Neural cell (in vitro differentiated cells): Measurements from ENCODE around the gene MAEA. TPM values are rescaled to one million over a fixed set of nuclear protein-coding genes. Genes with fewer than 3 reads are reported as not detected.

Experiments used
- H2AFZ ChIP-seq: fragments of 200-600, 300-800 bp; sonication (generic), shearing (Covaris generic); 2 replicates; pipeline ENCODE4 v1.6.0; 2014; ENCODE audit warnings: low read depth, mild to moderate bottlenecking, antibody characterized with exemption, low read length, moderate library complexity
- H3F3A ChIP-seq: fragments of 200-600 bp; shearing (Covaris generic); 2 replicates; pipeline ENCODE4 v1.6.1; 2016; ENCODE audit warnings: mild to moderate bottlenecking, moderate library complexity, mixed read lengths, antibody characterized with exemption, low read length; ENCODE audit not compliant: insufficient read depth, poor library complexity, severe bottlenecking
- H3K27ac ChIP-seq: fragments of 200-600, 300-800 bp; sonication (generic), shearing (Covaris generic); 2 replicates; pipeline ENCODE4 v1.5.1; 2014; ENCODE audit warnings: mild to moderate bottlenecking, low read length, moderate library complexity
- H3K27me3 ChIP-seq: fragments of 300-800, 200-600 bp; sonication (generic), shearing (Covaris generic); 2 replicates; pipeline ENCODE4 v1.6.0; 2014; ENCODE audit warnings: mild to moderate bottlenecking, low read depth, low read length, moderate library complexity; ENCODE audit not compliant: insufficient read depth
- H3K36me3 ChIP-seq: fragments of 300-800, 200-600 bp; sonication (generic), shearing (Covaris generic); 2 replicates; pipeline ENCODE4 v1.5.1; 2014; ENCODE audit warnings: mild to moderate bottlenecking, antibody characterized with exemption, low read length, moderate library complexity; ENCODE audit not compliant: insufficient read depth
- H3K4me2 ChIP-seq: fragments of 300-800, 200-600 bp; sonication (generic), shearing (Covaris generic); 2 replicates; pipeline ENCODE4 v1.6.0; 2014; ENCODE audit warnings: mild to moderate bottlenecking, low read length
- H3K4me3 ChIP-seq: fragments of 300-800, 200-600 bp; sonication (generic), shearing (Covaris generic); 2 replicates; pipeline ENCODE4 v1.5.1; 2014; ENCODE audit warnings: mild to moderate bottlenecking, low read length, moderate library complexity
- H3K79me2 ChIP-seq: fragments of 200-600 bp; shearing (Covaris generic); replicated peaks from 2 replicates; pipeline ENCODE4 v1.6.0; 2014; ENCODE audit warnings: mild to moderate bottlenecking, low read length, moderate library complexity; ENCODE audit not compliant: insufficient read depth
- H3K9ac ChIP-seq: fragments of 300-800, 200-600 bp; sonication (generic), shearing (Covaris generic); 2 replicates; pipeline ENCODE4 v1.6.1; 2016; ENCODE audit warnings: mild to moderate bottlenecking, low read length, mixed read lengths
- H3K9me2 ChIP-seq: fragments of 200-600 bp; shearing (Covaris generic); 2 replicates; pipeline ENCODE4 v1.6.1; 2016; ENCODE audit warnings: mild to moderate bottlenecking, low read length, mixed read lengths; ENCODE audit not compliant: insufficient read depth
- H3K9me3 ChIP-seq: fragments of 200-600, 300-800 bp; sonication (generic), shearing (Covaris generic); 2 replicates; pipeline ENCODE4 v1.6.1; 2016; ENCODE audit warnings: mild to moderate bottlenecking, mixed run types, low read length, moderate library complexity, mixed read lengths
- H4K20me1 ChIP-seq: fragments of 200-600 bp; shearing (Covaris generic); 2 replicates; pipeline ENCODE4 v1.6.1; 2016; ENCODE audit warnings: mild to moderate bottlenecking, mixed run types; ENCODE audit not compliant: insufficient read depth
- CTCF ChIP-seq: fragments of 450-650 bp; IDR thresholded peaks from 2 replicates; pipeline ENCODE4 v1.5.1; 2014; ENCODE audit warnings: antibody characterized with exemption, mild to moderate bottlenecking, moderate library complexity; ENCODE audit not compliant: poor library complexity, severe bottlenecking
- EP300 ChIP-seq: fragments of 450-650 bp; conservative IDR thresholded peaks from 2 replicates; pipeline ENCODE4 v1.6.1; 2014; ENCODE audit warnings: antibody characterized with exemption, mild to moderate bottlenecking, moderate library complexity; ENCODE audit not compliant: poor library complexity, severe bottlenecking
- EZH2 ChIP-seq: fragments of 200-600, 300-800 bp; shearing (Covaris generic), sonication (generic); IDR thresholded peaks from 2 replicates; pipeline ENCODE4 v1.6.1; 2014; ENCODE audit warnings: antibody characterized with exemption, low read length, borderline replicate concordance, mild to moderate bottlenecking; ENCODE audit not compliant: insufficient read depth, poor library complexity, severe bottlenecking
- MXI1 ChIP-seq: fragments of 450-650 bp; conservative IDR thresholded peaks from 2 replicates; pipeline ENCODE4 v1.6.1; 2014; ENCODE audit warnings: antibody characterized with exemption, mild to moderate bottlenecking; ENCODE audit not compliant: poor library complexity, severe bottlenecking
- POLR2AphosphoS5 ChIP-seq: IDR thresholded peaks from 2 replicates; pipeline ENCODE4 v1.6.1; 2012
- RAD21 ChIP-seq: fragments of 450-650 bp; conservative IDR thresholded peaks from 2 replicates; pipeline ENCODE4 v1.6.1; 2014; ENCODE audit warnings: antibody characterized with exemption, mild to moderate bottlenecking, moderate library complexity
- SMC3 ChIP-seq: fragments of 450-650 bp; conservative IDR thresholded peaks from 2 replicates; pipeline ENCODE4 v1.6.1; 2014; ENCODE audit warnings: antibody characterized with exemption, mild to moderate bottlenecking, moderate library complexity; ENCODE audit not compliant: poor library complexity
- TAF1 ChIP-seq: IDR thresholded peaks from 2 replicates; pipeline ENCODE4 v1.6.1; 2012; ENCODE audit warnings: low read depth
- polyA plus RNA-seq: library from polyadenylated mRNA; depleted of rRNA; stranded (reverse); fragments of >200 nt; gene quantifications from 2 replicates; pipeline ENCODE4 v1.2.3, GENCODE V29; 2014
- TF ChIP-seq, protein P1 (sequence below): IDR thresholded peaks from 2 replicates; pipeline ENCODE4 v1.6.1; 2012; ENCODE audit warnings: borderline replicate concordance

Gene MAEA
- polyA plus RNA-seq, 1 donor from 2014 or later: 106 TPM

GRCh38 chr4:1264942-1265341 is 24.7 kb upstream of the MAEA start:
- H3K9me3 ChIP-seq: peaks cover 8% of the 10 kb centered on the region
- H4K20me1 ChIP-seq: no peaks in the 10 kb centered on the region
- no peak overlapping the region for H3K27ac ChIP-seq
- no peak for TF ChIP-seq CTCF
- no peak for TF ChIP-seq MXI1
- TF ChIP-seq RAD21: no peak
- no peak for TF ChIP-seq SMC3
- TF ChIP-seq POLR2AphosphoS5: no peak
- no peak for TF ChIP-seq EP300
- no peak for TF ChIP-seq TAF1
- no peak for TF ChIP-seq EZH2
- TF ChIP-seq, protein P1, sequence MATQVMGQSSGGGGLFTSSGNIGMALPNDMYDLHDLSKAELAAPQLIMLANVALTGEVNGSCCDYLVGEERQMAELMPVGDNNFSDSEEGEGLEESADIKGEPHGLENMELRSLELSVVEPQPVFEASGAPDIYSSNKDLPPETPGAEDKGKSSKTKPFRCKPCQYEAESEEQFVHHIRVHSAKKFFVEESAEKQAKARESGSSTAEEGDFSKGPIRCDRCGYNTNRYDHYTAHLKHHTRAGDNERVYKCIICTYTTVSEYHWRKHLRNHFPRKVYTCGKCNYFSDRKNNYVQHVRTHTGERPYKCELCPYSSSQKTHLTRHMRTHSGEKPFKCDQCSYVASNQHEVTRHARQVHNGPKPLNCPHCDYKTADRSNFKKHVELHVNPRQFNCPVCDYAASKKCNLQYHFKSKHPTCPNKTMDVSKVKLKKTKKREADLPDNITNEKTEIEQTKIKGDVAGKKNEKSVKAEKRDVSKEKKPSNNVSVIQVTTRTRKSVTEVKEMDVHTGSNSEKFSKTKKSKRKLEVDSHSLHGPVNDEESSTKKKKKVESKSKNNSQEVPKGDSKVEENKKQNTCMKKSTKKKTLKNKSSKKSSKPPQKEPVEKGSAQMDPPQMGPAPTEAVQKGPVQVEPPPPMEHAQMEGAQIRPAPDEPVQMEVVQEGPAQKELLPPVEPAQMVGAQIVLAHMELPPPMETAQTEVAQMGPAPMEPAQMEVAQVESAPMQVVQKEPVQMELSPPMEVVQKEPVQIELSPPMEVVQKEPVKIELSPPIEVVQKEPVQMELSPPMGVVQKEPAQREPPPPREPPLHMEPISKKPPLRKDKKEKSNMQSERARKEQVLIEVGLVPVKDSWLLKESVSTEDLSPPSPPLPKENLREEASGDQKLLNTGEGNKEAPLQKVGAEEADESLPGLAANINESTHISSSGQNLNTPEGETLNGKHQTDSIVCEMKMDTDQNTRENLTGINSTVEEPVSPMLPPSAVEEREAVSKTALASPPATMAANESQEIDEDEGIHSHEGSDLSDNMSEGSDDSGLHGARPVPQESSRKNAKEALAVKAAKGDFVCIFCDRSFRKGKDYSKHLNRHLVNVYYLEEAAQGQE: no peak
- no peak overlapping the region for H3K9ac ChIP-seq
- H3K27me3 ChIP-seq: no peaks in the 10 kb centered on the region
- no peaks in the 10 kb centered on the region for H3K36me3 ChIP-seq
- H3K4me3 ChIP-seq: no peak overlapping the region
- H2AFZ ChIP-seq: no peak overlapping the region
- no peaks in the 10 kb centered on the region for H3K9me2 ChIP-seq
- no peaks in the 10 kb centered on the region for H3K79me2 ChIP-seq
- no peaks in the 10 kb centered on the region for H3F3A ChIP-seq
- no peak overlapping the region for H3K4me2 ChIP-seq

DNA sequence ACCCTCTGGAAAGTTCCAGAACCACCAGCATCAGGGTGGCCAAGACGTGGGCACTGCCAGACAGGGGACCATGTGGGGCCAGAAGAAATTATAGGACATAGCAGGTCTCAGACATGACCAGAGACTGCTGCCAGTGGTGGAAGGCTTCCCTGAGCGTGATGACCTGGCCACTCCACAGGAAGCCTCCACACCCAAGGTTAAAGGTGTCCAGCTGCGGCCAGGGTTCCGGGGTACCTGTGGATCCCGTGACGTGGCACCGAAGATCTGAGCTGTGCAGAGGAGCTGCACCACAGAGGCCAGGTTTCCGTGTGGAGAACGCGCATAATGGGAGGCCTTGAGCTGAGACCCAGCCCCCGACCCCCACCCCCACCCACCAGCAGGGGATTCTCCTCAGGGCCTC is 24.3 kb upstream of the MAEA start:
- TF ChIP-seq, protein P1: no peak
- TF ChIP-seq POLR2AphosphoS5 (no peak), EZH2 (no peak), SMC3 (no peak), TAF1 (no peak), EP300 (no peak), RAD21 (no peak), MXI1 (no peak), CTCF (no peak)
- H3K36me3 ChIP-seq: no peaks in the 10 kb centered on the region
- H3K79me2 ChIP-seq: no peaks in the 10 kb centered on the region
- H3F3A ChIP-seq: no peaks in the 10 kb centered on the region
- no peaks in the 10 kb centered on the region for H4K20me1 ChIP-seq
- H3K4me2 ChIP-seq: no peak overlapping the region
- H3K9me3 ChIP-seq: peaks cover 8% of the 10 kb centered on the region
- H3K9ac ChIP-seq: no peak overlapping the region
- no peaks in the 10 kb centered on the region for H3K27me3 ChIP-seq
- H3K4me3 ChIP-seq: no peak overlapping the region
- no peak overlapping the region for H2AFZ ChIP-seq
- no peak overlapping the region for H3K27ac ChIP-seq
- no peaks in the 10 kb centered on the region for H3K9me2 ChIP-seq
